Right lobe of liver (tissue), 6 donors: ENCODE results near the gene ZNFX1. TPM values are rescaled to one million over a fixed set of nuclear protein-coding genes. Genes with fewer than 3 reads are reported as not detected.

Experiments
- ATAC-seq, 4 donors: fragments of 200-7000 bp; cut with Tn5 transposase; one replicate each; pipeline ENCODE4 v1.9.1; 2020; ENCODE audit warnings: mild to moderate bottlenecking in 4 of 4, moderate library complexity in 4 of 4
- DNase-seq, 3 donors: peaks; one replicate each; pipeline ENCODE4 v3.0.0-alpha.2; 2020
- H3K27ac ChIP-seq, 3 donors: fragments of 200-600 bp; one replicate each; pipeline ENCODE4 v1.8.0; 2022
- H3K27me3 ChIP-seq, 2 donors: fragments of 200-600 bp; one replicate each; pipeline ENCODE4 v1.8.0; 2022
- H3K36me3 ChIP-seq, 4 donors: fragments of 200-600 bp; sonication (generic) in 1 of 4; one replicate each; pipeline versions ENCODE4 v1.5.1 to v1.8.0; 2017 to 2022; ENCODE audit warnings: control low read depth in 1 of 4
- H3K4me1 ChIP-seq, 4 donors: fragments of 200-600 bp; sonication (generic) in 1 of 4; one replicate each; pipeline versions ENCODE4 v1.5.1 to v1.8.0; 2017 to 2022; ENCODE audit warnings: control low read depth in 1 of 4
- H3K4me3 ChIP-seq, 3 donors: fragments of 200-600 bp; one replicate each; pipeline ENCODE4 v1.8.0; 2022
- H3K9me3 ChIP-seq, 4 donors: fragments of 200-600 bp; sonication (generic) in 1 of 4; one replicate each; pipeline versions ENCODE4 v1.5.1 to v1.8.0; 2017 to 2022; ENCODE audit warnings: control low read depth in 1 of 4
- POLR2A ChIP-seq: fragments of 450-650 bp; IDR thresholded peaks from one replicate; pipeline ENCODE4 v1.6.1; 2017; ENCODE audit warnings: antibody characterized with exemption, mild to moderate bottlenecking
- WGBS: methylation state at CpG from one replicate; pipeline ENCODE4 v1.1.6; 2018; ENCODE audit warnings: low coverage, low lambda C conversion rate; ENCODE audit not compliant: insufficient coverage; ENCODE audit errors: missing lambda C conversion rate; 5-methylcytosine and 5-hydroxymethylcytosine counted together
- intact Hi-C, 2 donors: fragments of 100-400 bp; cut with DNase I; formaldehyde crosslinking; loops; one replicate each; pipeline versions ENCODE4 v1.11.2 to v1.14.1; 2022
- total RNA-seq, 6 experiments: library from RNA; depleted of rRNA in 2 of 6; stranded (reverse); fragments of >200 nt in 2 of 6; fragmentation: NEBNext Ultra II Directional in 3 of 6; extraction: Animal tissue kit (Norgen Biotek cat#: 25700) in 3 of 6; gene quantifications; one replicate each; pipeline versions ENCODE4 v1.1.0 to v1.2.4, GENCODE V29; 2016 to 2023
- TF ChIP-seq, protein P1 (sequence below), 4 donors: fragments of 200-600 bp in 3 of 4; fragments of 450-650 bp in 1 of 4; IDR thresholded peaks; one replicate each; pipeline versions ENCODE4 v1.5.1 to v1.8.0; 2016 to 2022; ENCODE audit warnings: antibody characterized with exemption in 4 of 4, mild to moderate bottlenecking in 2 of 4
- donor health status: DM: no; HTN: yes; CAD: no.
- donor health status: DM: no; HTN: no; CAD: no.
- donor health status: DM: no; HTN: no; CAD: no.
- donor health status: DM: no; HTN: yes; CAD: no.
- donor health status: DM: no; HTN: yes; CAD: no.

The ZNFX1 gene
- total RNA-seq, 6 experiments from 2014 or later = 9.3 to 17.5 (median 13.9) TPM

DNA sequence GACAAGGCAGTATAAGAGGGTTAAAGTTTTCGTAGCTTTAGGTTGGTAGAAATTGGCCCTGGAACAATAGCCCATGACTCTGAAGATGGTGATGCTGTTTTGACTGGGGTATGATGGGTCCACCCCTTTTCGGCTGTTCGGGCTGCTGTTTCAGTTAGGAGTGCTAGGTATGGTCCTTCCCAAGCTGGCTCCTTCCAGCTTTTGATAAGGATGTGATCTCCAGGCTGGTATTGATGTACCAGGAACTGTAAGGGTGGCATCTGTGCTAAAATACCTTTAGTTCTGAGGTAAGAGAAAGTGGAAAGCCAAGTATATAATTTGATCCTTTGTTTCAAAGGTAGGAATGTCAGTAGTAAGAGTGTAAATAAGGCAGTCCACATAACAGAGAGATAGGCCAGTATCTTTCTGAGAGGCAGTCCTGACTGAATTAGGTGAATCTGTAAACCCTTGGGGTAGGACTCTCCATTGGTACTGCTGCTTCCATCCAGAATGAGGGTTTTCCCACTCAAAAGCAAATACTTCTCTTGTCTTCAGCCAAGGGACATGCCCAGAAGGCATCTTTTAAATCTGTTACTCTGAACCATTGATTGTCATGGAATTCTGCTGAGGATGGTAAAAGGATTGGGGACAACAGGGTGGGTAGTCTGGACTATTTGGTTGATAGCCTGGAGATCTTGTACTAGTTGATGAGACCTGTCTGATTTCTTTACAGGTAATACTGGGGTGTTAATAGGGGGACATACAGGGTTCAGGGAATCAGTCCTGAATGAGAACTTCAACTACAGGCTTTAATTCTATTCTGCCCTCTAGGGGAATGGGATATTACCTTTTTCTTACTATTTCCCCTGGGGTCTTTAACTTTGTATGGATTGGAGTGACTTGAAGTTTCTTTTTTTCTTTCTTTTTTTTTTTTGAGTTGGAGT lies 6.1 kb upstream of the ZNFX1 start:
- TF ChIP-seq POLR2A = no peak
- TF ChIP-seq, protein P1, sequence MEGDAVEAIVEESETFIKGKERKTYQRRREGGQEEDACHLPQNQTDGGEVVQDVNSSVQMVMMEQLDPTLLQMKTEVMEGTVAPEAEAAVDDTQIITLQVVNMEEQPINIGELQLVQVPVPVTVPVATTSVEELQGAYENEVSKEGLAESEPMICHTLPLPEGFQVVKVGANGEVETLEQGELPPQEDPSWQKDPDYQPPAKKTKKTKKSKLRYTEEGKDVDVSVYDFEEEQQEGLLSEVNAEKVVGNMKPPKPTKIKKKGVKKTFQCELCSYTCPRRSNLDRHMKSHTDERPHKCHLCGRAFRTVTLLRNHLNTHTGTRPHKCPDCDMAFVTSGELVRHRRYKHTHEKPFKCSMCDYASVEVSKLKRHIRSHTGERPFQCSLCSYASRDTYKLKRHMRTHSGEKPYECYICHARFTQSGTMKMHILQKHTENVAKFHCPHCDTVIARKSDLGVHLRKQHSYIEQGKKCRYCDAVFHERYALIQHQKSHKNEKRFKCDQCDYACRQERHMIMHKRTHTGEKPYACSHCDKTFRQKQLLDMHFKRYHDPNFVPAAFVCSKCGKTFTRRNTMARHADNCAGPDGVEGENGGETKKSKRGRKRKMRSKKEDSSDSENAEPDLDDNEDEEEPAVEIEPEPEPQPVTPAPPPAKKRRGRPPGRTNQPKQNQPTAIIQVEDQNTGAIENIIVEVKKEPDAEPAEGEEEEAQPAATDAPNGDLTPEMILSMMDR (IDR thresholded peaks at IDR 0.05) = no peak
- ATAC-seq = no peak
- Histone ChIP-seq H3K4me1 (peaks cover 0 to 26% (median 7%) of the 10 kb centered on the region in 4 donors), H3K9me3 (peaks cover 0 to 15% (median 0%) of the 10 kb centered on the region in 4 donors), H3K27ac (no peak overlapping the region), H3K27me3 (no peaks in the 10 kb centered on the region), H3K36me3 (peaks cover 17 to 85% (median 78%) of the 10 kb centered on the region in 4 donors), H3K4me3 (no peak overlapping the region)
- WGBS = 90% methylated on average over 2 of the region's 3 CpGs
- DNase-seq = no peak
- intact Hi-C loops = no loop called here

DNA sequence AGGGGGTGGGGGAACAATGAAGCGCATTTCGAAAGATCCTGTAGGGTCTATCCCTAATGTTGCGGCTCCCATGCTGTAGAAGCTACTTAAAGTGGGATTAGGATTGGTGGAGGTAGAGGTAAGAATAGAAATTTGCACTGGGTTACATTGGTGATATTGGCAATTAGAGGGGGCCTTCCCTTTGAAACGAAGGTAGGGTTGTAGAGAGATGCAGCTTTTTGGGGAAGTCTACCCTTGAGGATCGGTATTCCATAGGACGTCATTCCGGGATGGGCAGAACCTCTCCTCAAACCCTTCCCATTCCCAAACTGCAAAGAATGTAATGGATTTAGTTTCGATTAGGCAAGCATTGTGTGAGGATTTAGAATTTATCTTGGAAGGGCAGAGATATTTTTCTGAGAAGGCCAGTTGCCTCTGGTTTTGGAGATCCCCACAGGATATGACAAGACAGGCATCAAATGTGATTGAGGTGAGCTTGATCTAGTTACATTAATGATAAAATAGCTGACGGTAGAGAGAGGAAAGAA lies 5.4 kb upstream of the ZNFX1 start:
- H3K27ac ChIP-seq = no peak overlapping the region
- ATAC-seq = no peak
- no peaks in the 10 kb centered on the region for H3K27me3 ChIP-seq
- H3K36me3 ChIP-seq = peaks cover 17 to 79% (median 73%) of the 10 kb centered on the region in 4 donors
- intact Hi-C loops = no loop called here
- TF ChIP-seq, protein P1 (IDR thresholded peaks at IDR 0.05) = no peak
- no peak for TF ChIP-seq POLR2A
- H3K4me1 ChIP-seq = peaks cover 0 to 26% (median 7%) of the 10 kb centered on the region in 4 donors
- H3K4me3 ChIP-seq = no peak overlapping the region
- no peak for DNase-seq
- WGBS = 83% methylated on average over 9 of the region's 9 CpGs
- H3K9me3 ChIP-seq = peaks cover 0 to 15% (median 0%) of the 10 kb centered on the region in 4 donors

DNA sequence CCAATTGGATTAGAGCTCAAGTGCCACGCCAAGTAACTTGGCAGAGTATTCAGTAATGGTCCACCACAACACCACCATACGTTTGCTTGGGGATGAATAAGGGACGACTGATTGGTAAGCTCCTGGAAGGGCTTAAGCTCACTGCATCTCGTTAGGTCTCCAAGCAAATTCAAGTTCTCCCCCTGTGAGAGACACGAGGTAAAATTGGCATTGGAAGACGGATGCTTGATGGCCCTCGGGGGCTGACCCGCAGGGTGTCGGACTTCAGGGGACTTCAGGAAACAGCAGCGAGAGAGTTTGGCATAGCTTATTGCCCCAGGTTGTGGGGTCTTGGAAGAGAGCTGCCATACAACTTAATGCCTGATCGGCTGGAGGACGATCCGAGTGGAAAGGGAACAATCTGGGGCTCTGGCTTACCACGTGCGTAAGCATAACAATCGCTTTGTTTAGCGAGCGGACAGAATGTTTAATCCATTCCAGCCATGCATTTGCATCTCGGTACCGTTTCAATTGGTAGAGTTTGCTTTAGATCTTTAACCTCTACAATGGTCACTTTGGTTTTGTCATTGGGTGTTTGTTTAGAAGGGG lies 4.8 kb upstream of the ZNFX1 start:
- ATAC-seq (no peak), DNase-seq (no peak)
- no peak for TF ChIP-seq POLR2A
- TF ChIP-seq, protein P1 (IDR thresholded peaks at IDR 0.05) = no peak
- Histone ChIP-seq H3K36me3 (peaks cover 17 to 74% (median 69%) of the 10 kb centered on the region in 4 donors), H3K27ac (no peak overlapping the region), H3K9me3 (peaks cover 0 to 15% (median 0%) of the 10 kb centered on the region in 4 donors), H3K27me3 (no peaks in the 10 kb centered on the region), H3K4me3 (no peak overlapping the region), H3K4me1 (peaks cover 0 to 26% (median 7%) of the 10 kb centered on the region in 4 donors)
- 53% methylated on average over 16 of the region's 20 CpGs for WGBS
- intact Hi-C loops = no loop called here

DNA sequence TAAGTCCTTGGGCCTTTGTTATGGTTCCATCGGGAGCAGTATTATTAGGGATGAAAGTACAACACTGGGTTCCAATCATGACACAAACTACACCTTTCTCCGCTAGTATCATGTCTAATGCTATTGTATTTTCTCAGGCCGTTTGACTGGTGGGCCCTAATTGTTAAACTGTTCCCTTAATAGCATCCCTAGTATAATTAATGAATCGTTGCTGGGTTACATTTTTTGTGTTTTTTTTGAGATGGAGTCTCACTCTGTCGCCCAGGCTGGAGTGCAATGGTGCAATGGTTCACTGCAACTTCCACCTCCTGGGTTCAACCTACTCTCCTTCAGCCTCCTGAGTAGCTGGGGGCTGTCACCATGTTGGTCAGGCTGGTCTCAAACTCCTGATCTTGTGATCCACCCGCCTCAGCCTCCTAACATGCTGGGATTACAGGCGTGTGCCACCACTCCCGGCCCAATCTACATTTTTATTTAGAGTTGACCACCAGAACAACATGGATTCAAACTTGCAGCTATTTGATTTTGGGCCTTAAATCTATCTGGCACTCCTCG lies 4.1 kb upstream of the ZNFX1 start:
- Histone ChIP-seq H3K9me3 (peaks cover 0 to 13% (median 0%) of the 10 kb centered on the region in 4 donors), H3K4me3 (no peak overlapping the region), H3K4me1 (peaks cover 0 to 26% (median 7%) of the 10 kb centered on the region in 4 donors), H3K27ac (no peak overlapping the region), H3K27me3 (no peaks in the 10 kb centered on the region), H3K36me3 (peaks cover 17 to 67% (median 62%) of the 10 kb centered on the region in 4 donors)
- DNase-seq (no peak), ATAC-seq (no peak)
- 76% methylated on average over 9 of the region's 9 CpGs for WGBS
- TF ChIP-seq, protein P1 (IDR thresholded peaks at IDR 0.05) = no peak
- TF ChIP-seq POLR2A = no peak
- intact Hi-C loops = no loop called here
